ENCODE results near the gene FAM3A. TPM values are rescaled to one million over a fixed set of nuclear protein-coding genes. Genes with fewer than 3 reads are reported as not detected.

Gene FAM3A
- total and polyA plus RNA-seq, 10 of the 15 experiments (the other 5 are each of a cell fraction or from before 2014, with no cell fraction given): 0.29 to 21.1 (median 11.4) TPM

DNA sequence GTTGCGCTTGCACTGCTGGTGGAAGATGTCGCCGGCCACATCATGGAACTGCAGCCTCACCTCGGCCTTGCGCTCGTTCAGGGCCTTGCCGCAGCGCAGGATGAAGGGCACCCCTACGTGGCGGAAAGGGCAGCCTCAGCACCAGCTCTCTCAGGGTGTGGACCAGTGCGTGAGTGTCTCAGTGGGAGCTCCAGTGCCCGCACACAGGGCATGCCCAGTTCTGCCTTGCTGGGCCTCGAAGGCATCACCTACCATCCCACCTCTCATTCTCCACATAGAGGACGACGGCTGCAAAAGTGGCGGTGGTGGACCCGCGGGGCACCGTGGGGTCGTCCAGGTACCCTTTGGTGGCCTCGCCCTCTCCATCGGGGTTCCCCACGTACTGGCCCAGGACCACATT, 16.7 kb upstream of the FAM3A start:
- ATAC-seq (no peak), DNase-seq (ENCODE audit: low read depth, low spot score) (no peak), FAIRE-seq (no peak)
- Histone ChIP-seq H3K4me1 (ENCODE audit: control insufficient read depth, insufficient read depth, low read length) (peaks cover 5% of the 10 kb centered on the region), H3K9me3 (replicated peaks; ENCODE audit: control insufficient read depth, insufficient read depth, low read length) (no peaks in the 10 kb centered on the region), H3K4me2 (ENCODE audit: control insufficient read depth, insufficient read depth) (no peak overlapping the region), H2AFZ (ENCODE audit: control insufficient read depth, low read depth, low read length) (no peak overlapping the region), H3K27ac (ENCODE audit: control insufficient read depth, insufficient read depth) (no peak overlapping the region), H3K9ac (ENCODE audit: control insufficient read depth, insufficient read depth, low read length) (no peak overlapping the region), H3K36me3 (ENCODE audit: control insufficient read depth in 2 of 2, insufficient read depth in 2 of 2, low read length in 1 of 2) (peaks cover 4 to 8% of the 10 kb centered on the region in 2 experiments), H3K4me3 (no peak overlapping the region), H3K79me2 (ENCODE audit: control insufficient read depth, insufficient read depth, low read length) (no peaks in the 10 kb centered on the region), H4K20me1 (ENCODE audit: control insufficient read depth, insufficient read depth) (no peaks in the 10 kb centered on the region), H3K27me3 (replicated peaks in 1 of 2; ENCODE audit: control insufficient read depth in 2 of 2, insufficient read depth in 2 of 2, low read length in 1 of 2) (no peaks in the 10 kb centered on the region)
- BruUV-seq (replicated peaks): no TSS peak
- 73% methylated on average over 23 of the region's 23 CpGs for WGBS (ENCODE audit: insufficient coverage, insufficient replicate concordance, low lambda C conversion rate, missing lambda C conversion rate)
- ChIA-PET POLR2A (interaction anchor here (1.6 kb wide), 1 partner anchor 10 kb away, joined by 5 read pairs; no protein-coding TSS in a partner anchor), CTCF (interaction anchor here (2.2 kb wide), 1 partner anchor 159 kb away, joined by 18 read pairs; no protein-coding TSS in a partner anchor), RAD21 (ENCODE audit: unreplicated experiment) (interaction anchor here (2.0 kb wide), 1 partner anchor 159 kb away, joined by 11 read pairs; no protein-coding TSS in a partner anchor), SMC1A (ENCODE audit: uncharacterized antibody, unreplicated experiment) (interaction anchor here (1.2 kb wide), 1 partner anchor 159 kb away, joined by 4 read pairs; the partner anchor contains the start of gene FLNA)
- intact Hi-C loops (cut with micrococcal nuclease; ENCODE audit: unreplicated experiment): no loop called here
- in situ Hi-C loops (cut with MboI): loop anchor here (25.0 kb wide), 1 partner anchor 395 kb away; the partner anchor contains the start of gene OPN1LW
- TF ChIP-seq, protein P1, sequence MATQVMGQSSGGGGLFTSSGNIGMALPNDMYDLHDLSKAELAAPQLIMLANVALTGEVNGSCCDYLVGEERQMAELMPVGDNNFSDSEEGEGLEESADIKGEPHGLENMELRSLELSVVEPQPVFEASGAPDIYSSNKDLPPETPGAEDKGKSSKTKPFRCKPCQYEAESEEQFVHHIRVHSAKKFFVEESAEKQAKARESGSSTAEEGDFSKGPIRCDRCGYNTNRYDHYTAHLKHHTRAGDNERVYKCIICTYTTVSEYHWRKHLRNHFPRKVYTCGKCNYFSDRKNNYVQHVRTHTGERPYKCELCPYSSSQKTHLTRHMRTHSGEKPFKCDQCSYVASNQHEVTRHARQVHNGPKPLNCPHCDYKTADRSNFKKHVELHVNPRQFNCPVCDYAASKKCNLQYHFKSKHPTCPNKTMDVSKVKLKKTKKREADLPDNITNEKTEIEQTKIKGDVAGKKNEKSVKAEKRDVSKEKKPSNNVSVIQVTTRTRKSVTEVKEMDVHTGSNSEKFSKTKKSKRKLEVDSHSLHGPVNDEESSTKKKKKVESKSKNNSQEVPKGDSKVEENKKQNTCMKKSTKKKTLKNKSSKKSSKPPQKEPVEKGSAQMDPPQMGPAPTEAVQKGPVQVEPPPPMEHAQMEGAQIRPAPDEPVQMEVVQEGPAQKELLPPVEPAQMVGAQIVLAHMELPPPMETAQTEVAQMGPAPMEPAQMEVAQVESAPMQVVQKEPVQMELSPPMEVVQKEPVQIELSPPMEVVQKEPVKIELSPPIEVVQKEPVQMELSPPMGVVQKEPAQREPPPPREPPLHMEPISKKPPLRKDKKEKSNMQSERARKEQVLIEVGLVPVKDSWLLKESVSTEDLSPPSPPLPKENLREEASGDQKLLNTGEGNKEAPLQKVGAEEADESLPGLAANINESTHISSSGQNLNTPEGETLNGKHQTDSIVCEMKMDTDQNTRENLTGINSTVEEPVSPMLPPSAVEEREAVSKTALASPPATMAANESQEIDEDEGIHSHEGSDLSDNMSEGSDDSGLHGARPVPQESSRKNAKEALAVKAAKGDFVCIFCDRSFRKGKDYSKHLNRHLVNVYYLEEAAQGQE (IDR thresholded peaks at IDR 0.05; ENCODE audit: low read depth, low read length): no peak
- TF ChIP-seq NFYA (IDR thresholded peaks at IDR 0.05; ENCODE audit: borderline replicate concordance, low read depth, low read length) (no peak), MTA2 (IDR thresholded peaks at IDR 0.05; ENCODE audit: low read depth) (no peak), NR2C2 (IDR thresholded peaks at IDR 0.05; ENCODE audit: borderline replicate concordance, control insufficient read depth, insufficient read length, low read depth) (no peak), SMAD1 (IDR thresholded peaks at IDR 0.05; ENCODE audit: low read depth, partially characterized antibody) (no peak), MEF2B (IDR thresholded peaks at IDR 0.05; ENCODE audit: partially characterized antibody, poor library complexity, severe bottlenecking) (no peak), KDM1A (IDR thresholded peaks at IDR 0.05; ENCODE audit: borderline replicate concordance) (no peak), BACH1 (IDR thresholded peaks at IDR 0.05; ENCODE audit: borderline replicate concordance) (no peak), RBBP5 (conservative IDR thresholded peaks at IDR 0.05) (no peak)
- TF ChIP-seq, protein P2, sequence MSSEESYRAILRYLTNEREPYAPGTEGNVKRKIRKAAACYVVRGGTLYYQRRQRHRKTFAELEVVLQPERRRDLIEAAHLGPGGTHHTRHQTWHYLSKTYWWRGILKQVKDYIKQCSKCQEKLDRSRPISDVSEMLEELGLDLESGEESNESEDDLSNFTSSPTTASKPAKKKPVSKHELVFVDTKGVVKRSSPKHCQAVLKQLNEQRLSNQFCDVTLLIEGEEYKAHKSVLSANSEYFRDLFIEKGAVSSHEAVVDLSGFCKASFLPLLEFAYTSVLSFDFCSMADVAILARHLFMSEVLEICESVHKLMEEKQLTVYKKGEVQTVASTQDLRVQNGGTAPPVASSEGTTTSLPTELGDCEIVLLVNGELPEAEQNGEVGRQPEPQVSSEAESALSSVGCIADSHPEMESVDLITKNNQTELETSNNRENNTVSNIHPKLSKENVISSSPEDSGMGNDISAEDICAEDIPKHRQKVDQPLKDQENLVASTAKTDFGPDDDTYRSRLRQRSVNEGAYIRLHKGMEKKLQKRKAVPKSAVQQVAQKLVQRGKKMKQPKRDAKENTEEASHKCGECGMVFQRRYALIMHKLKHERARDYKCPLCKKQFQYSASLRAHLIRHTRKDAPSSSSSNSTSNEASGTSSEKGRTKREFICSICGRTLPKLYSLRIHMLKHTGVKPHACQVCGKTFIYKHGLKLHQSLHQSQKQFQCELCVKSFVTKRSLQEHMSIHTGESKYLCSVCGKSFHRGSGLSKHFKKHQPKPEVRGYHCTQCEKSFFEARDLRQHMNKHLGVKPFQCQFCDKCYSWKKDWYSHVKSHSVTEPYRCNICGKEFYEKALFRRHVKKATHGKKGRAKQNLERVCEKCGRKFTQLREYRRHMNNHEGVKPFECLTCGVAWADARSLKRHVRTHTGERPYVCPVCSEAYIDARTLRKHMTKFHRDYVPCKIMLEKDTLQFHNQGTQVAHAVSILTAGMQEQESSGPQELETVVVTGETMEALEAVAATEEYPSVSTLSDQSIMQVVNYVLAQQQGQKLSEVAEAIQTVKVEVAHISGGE (CRISPR knock-in tag; IDR thresholded peaks at IDR 0.05): no peak
- TF ChIP-seq, protein P3, sequence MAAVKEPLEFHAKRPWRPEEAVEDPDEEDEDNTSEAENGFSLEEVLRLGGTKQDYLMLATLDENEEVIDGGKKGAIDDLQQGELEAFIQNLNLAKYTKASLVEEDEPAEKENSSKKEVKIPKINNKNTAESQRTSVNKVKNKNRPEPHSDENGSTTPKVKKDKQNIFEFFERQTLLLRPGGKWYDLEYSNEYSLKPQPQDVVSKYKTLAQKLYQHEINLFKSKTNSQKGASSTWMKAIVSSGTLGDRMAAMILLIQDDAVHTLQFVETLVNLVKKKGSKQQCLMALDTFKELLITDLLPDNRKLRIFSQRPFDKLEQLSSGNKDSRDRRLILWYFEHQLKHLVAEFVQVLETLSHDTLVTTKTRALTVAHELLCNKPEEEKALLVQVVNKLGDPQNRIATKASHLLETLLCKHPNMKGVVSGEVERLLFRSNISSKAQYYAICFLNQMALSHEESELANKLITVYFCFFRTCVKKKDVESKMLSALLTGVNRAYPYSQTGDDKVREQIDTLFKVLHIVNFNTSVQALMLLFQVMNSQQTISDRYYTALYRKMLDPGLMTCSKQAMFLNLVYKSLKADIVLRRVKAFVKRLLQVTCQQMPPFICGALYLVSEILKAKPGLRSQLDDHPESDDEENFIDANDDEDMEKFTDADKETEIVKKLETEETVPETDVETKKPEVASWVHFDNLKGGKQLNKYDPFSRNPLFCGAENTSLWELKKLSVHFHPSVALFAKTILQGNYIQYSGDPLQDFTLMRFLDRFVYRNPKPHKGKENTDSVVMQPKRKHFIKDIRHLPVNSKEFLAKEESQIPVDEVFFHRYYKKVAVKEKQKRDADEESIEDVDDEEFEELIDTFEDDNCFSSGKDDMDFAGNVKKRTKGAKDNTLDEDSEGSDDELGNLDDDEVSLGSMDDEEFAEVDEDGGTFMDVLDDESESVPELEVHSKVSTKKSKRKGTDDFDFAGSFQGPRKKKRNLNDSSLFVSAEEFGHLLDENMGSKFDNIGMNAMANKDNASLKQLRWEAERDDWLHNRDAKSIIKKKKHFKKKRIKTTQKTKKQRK (IDR thresholded peaks at IDR 0.05; ENCODE audit: low read depth, low read length): no peak
- TF ChIP-seq, protein P4, sequence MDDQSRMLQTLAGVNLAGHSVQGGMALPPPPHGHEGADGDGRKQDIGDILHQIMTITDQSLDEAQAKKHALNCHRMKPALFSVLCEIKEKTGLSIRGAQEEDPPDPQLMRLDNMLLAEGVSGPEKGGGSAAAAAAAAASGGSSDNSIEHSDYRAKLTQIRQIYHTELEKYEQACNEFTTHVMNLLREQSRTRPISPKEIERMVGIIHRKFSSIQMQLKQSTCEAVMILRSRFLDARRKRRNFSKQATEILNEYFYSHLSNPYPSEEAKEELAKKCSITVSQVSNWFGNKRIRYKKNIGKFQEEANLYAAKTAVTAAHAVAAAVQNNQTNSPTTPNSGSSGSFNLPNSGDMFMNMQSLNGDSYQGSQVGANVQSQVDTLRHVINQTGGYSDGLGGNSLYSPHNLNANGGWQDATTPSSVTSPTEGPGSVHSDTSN (IDR thresholded peaks at IDR 0.05; ENCODE audit: insufficient replicate concordance, low read depth, low read length): no peak
